K562 (cell line): ENCODE data around the gene HNRNPA3. TPM values are rescaled to one million over a fixed set of nuclear protein-coding genes. Genes with fewer than 3 reads are reported as not detected.
A peak's percentile ranks its signal among the peaks of the same experiment; 100 is the strongest.

Experiments
- EHMT2 ChIP-seq: fragments of 450-650 bp; IDR thresholded peaks from 2 replicates; pipeline ENCODE4 v1.6.1; 2018; ENCODE audit warnings: antibody characterized with exemption
- FOXK2 ChIP-seq, 2 experiments: fragments of 450-650 bp; IDR thresholded peaks in 1 of 2; conservative IDR thresholded peaks in 1 of 2; 2 replicates each; pipeline ENCODE4 v1.6.1; 2016; ENCODE audit warnings: low read depth in 2 of 2, mild to moderate bottlenecking in 1 of 2
- GTF2F1 ChIP-seq: IDR thresholded peaks from 2 replicates; pipeline ENCODE4 v1.6.1; 2011; ENCODE audit warnings: low read depth, low read length, improper control_type of control experiment
- MXI1 ChIP-seq: IDR thresholded peaks from 2 replicates; pipeline ENCODE4 v1.6.1; 2011; ENCODE audit warnings: low read depth, mild to moderate bottlenecking, improper control_type of control experiment, low read length
- NBN ChIP-seq: fragments of 450-650 bp; IDR thresholded peaks from 2 replicates; pipeline ENCODE4 v1.6.1; 2016; ENCODE audit warnings: low read depth, mild to moderate bottlenecking
- NCOR1 ChIP-seq: fragments of 450-650 bp; IDR thresholded peaks from 2 replicates; pipeline ENCODE4 v1.6.1; 2016; ENCODE audit warnings: mild to moderate bottlenecking, moderate library complexity
- OTX1 ChIP-seq: fragments of 450-650 bp; formaldehyde crosslinking; IDR thresholded peaks from 2 replicates; pipeline ENCODE4 v1.4.0; 2022; ENCODE audit warnings: mild to moderate bottlenecking
- PTBP1 ChIP-seq: fragments of 200-400 bp; formaldehyde crosslinking; IDR thresholded peaks from 2 replicates; pipeline ENCODE4 v1.6.1; 2017; ENCODE audit warnings: low read depth, low read length
- RB1 ChIP-seq: fragments of 450-650 bp; IDR thresholded peaks from 2 replicates; pipeline ENCODE4 v1.6.1; 2017; ENCODE audit warnings: low read depth, mild to moderate bottlenecking
- RBM39 ChIP-seq: fragments of 200-400 bp; formaldehyde crosslinking; optimal IDR thresholded peaks from 2 replicates; pipeline ENCODE3; 2018; ENCODE audit warnings: low read depth, low read length
- SMARCA4 ChIP-seq: fragments of 450-650 bp; IDR thresholded peaks from 2 replicates; pipeline ENCODE4 v1.6.1; 2016
- TOE1 ChIP-seq, 2 experiments: fragments of 450-650 bp in 1 of 2; sonication (generic) in 1 of 2; formaldehyde crosslinking in 1 of 2; IDR thresholded peaks; 2 replicates each; pipeline versions ENCODE4 v1.7.1 to v1.8.0; 2016 to 2022; ENCODE audit warnings: borderline replicate concordance in 2 of 2, mild to moderate bottlenecking in 2 of 2, antibody characterized with exemption in 1 of 2, inconsistent platforms in 1 of 2, low read depth in 1 of 2, missing genetic modification reagents in 1 of 2, moderate library complexity in 1 of 2
- ZBTB8A ChIP-seq: fragments of 450-650 bp; IDR thresholded peaks from 2 replicates; pipeline ENCODE4 v1.6.1; 2018; ENCODE audit warnings: mild to moderate bottlenecking, moderate library complexity; ENCODE audit not compliant: partially characterized antibody
- ZNF41 ChIP-seq: fragments of 250-450 bp; sonication (Bioruptor Pico); conservative IDR thresholded peaks from 2 replicates; pipeline ENCODE4 v1.4.0; 2020; ENCODE audit warnings: mild to moderate bottlenecking
- ZNF436 ChIP-seq: fragments of 250-450, 450-650 bp; sonication (Bioruptor Pico); formaldehyde crosslinking; IDR thresholded peaks from 2 replicates; pipeline ENCODE4 v1.7.0; 2020; ENCODE audit warnings: mild to moderate bottlenecking
- ZNF76 ChIP-seq: fragments of 250-450 bp; sonication (Bioruptor Pico); IDR thresholded peaks from 2 replicates; pipeline ENCODE4 v1.4.0; 2020; ENCODE audit warnings: mild to moderate bottlenecking, moderate library complexity, borderline replicate concordance
- polyA plus RNA-seq, 8 experiments: library from polyadenylated mRNA; depleted of rRNA in 4 of 8; stranded (reverse) in 5 of 8; unstranded in 3 of 8; fragments of >200 nt; fragmentation: Nextera tagmentation in 2 of 8; fragmentation: Illumina TruSeq in 1 of 8; extraction: Ambion mirVana in 2 of 8; extraction: Trizol in 1 of 8; gene quantifications; 2 replicates each; pipeline versions ENCODE4 v1.2.1 to v1.2.3, GENCODE V29; 2011 to 2014; ENCODE audit warnings: inconsistent platforms in 1 of 8, missing spikeins in 1 of 8
- total RNA-seq, 7 experiments: library from RNA; depleted of rRNA in 6 of 7; stranded (reverse); fragments of >200 nt in 6 of 7; fragmentation: Illumina TruSeq in 2 of 7; extraction: Trizol in 2 of 7; gene quantifications; 2 replicates each; pipeline versions ENCODE4 v1.2.1 to v1.2.3, GENCODE V29; 2011 to 2021; ENCODE audit warnings: low replicate concordance in 1 of 7
- TF ChIP-seq, protein P1 (sequence below): IDR thresholded peaks from 2 replicates; pipeline ENCODE4 v1.6.1; 2012; ENCODE audit warnings: low read depth, low read length, improper control_type of control experiment, borderline replicate concordance
- TF ChIP-seq, protein P2 (sequence below), 3 experiments: IDR thresholded peaks in 2 of 3; conservative IDR thresholded peaks in 1 of 3; 2 replicates each; pipeline ENCODE4 v1.5.1; 2011 to 2012; ENCODE audit warnings: low read length in 3 of 3, mild to moderate bottlenecking in 3 of 3, control low read depth in 2 of 3, improper control_type of control experiment in 1 of 3, inconsistent platforms in 1 of 3, low read depth in 1 of 3, mixed read lengths in 1 of 3, moderate library complexity in 1 of 3; ENCODE audit not compliant: insufficient read depth in 2 of 3
- TF ChIP-seq, protein P3 (sequence below): sonication (generic); formaldehyde crosslinking; IDR thresholded peaks from 2 replicates; pipeline ENCODE4 v1.8.0; 2023; ENCODE audit warnings: mild to moderate bottlenecking, missing genetic modification reagents
- TF ChIP-seq, protein P4 (sequence below), 2 experiments: IDR thresholded peaks; 2 replicates each; pipeline ENCODE4 v1.6.1; 2012; ENCODE audit warnings: improper control_type of control experiment in 2 of 2, low read depth in 2 of 2, low read length in 2 of 2, borderline replicate concordance in 1 of 2

HNRNPA3 gene
- total and polyA plus RNA-seq, 9 of the 15 experiments (the other 6 are each of a cell fraction or from before 2014, with no cell fraction given), result 72.8 to 428 (median 192) TPM

DNA sequence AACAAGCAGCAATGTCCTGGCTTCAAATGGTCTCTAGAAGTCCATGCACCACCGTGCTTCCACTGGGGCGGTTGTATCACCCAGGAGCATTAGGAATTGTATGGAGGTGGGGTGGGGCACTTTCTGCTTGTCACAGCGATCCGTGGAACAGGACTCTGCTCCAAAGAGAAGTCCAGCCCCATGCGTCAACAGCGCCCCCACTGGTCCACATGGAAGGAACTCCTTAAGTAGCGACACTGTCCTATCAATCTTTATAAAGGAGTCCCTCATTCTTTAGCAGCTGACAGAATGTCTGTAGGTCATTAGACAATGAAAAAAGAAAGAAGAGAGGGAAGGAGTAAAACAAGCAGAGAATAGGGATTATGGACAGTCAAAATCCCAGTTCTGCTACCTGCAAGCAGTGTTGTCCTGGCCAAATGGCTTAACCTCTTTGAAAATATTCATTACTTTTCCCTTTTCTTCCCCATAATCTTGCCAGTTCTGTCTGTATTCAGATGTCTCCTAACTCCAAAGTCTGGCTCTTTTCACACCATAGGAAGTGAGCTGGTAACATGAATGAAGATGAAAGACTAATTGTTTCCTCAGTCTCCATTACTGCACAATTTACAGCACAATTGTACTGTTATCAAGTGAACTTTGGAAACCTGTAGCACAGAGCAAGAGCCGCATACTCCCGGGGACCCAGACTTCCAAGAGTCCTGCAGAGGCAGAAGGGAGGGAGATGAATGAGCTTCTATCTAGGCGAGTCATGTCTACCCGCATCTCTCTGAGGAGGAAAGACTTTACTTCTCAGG lies 42.0 kb downstream of the HNRNPA3 start (continued):
- TF ChIP-seq, protein P1, sequence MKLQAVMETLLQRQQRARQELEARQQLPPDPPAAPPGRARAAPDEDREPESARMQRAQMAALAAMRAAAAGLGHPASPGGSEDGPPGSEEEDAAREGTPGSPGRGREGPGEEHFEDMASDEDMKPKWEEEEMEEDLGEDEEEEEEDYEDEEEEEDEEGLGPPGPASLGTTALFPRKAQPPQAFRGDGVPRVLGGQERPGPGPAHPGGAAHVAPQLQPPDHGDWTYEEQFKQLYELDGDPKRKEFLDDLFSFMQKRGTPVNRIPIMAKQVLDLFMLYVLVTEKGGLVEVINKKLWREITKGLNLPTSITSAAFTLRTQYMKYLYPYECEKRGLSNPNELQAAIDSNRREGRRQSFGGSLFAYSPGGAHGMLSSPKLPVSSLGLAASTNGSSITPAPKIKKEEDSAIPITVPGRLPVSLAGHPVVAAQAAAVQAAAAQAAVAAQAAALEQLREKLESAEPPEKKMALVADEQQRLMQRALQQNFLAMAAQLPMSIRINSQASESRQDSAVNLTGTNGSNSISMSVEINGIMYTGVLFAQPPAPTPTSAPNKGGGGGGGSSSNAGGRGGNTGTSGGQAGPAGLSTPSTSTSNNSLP, result peak; percentile 84; the same call in 1 of the 2 replicates
- TF ChIP-seq GTF2F1 (no peak), RBM39 (peak; percentile 24), FOXK2 (conservative IDR thresholded peaks at IDR 0.05 in 1 of 2, IDR thresholded peaks at IDR 0.05 in 1 of 2; ENCODE audit: low read depth in 2 of 2) (peak in 1 of 2 experiments; percentile 53; a peak in 1 of 4 replicates), NCOR1 (peak; percentile 44), RB1 (peak; percentile 40; the same call in 1 of the 2 replicates), NBN (peak; percentile 71; the same call in 1 of the 2 replicates), EHMT2 (peak; percentile 46; the same call in 1 of the 2 replicates), ZNF76 (CRISPR knock-in tag) (no peak), SMARCA4 (peak; percentile 58), MXI1 (no peak), TOE1 (IDR thresholded peaks at IDR 0.05; ENCODE audit: borderline replicate concordance) (0 out of 2 replicates have a peak, but pooled peaks have one; percentile 26), TOE1 (CRISPR knock-in tag; IDR thresholded peaks at IDR 0.05; ENCODE audit: borderline replicate concordance, low read depth) (no peak), OTX1 (peak; percentile 8; the same call in 1 of the 2 replicates), PTBP1 (no peak), ZNF41 (CRISPR knock-in tag) (no peak), ZNF436 (CRISPR knock-in tag) (no peak), ZBTB8A (no peak)
- TF ChIP-seq, protein P2, sequence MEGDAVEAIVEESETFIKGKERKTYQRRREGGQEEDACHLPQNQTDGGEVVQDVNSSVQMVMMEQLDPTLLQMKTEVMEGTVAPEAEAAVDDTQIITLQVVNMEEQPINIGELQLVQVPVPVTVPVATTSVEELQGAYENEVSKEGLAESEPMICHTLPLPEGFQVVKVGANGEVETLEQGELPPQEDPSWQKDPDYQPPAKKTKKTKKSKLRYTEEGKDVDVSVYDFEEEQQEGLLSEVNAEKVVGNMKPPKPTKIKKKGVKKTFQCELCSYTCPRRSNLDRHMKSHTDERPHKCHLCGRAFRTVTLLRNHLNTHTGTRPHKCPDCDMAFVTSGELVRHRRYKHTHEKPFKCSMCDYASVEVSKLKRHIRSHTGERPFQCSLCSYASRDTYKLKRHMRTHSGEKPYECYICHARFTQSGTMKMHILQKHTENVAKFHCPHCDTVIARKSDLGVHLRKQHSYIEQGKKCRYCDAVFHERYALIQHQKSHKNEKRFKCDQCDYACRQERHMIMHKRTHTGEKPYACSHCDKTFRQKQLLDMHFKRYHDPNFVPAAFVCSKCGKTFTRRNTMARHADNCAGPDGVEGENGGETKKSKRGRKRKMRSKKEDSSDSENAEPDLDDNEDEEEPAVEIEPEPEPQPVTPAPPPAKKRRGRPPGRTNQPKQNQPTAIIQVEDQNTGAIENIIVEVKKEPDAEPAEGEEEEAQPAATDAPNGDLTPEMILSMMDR (IDR thresholded peaks at IDR 0.05 in 2 of 3, conservative IDR thresholded peaks at IDR 0.05 in 1 of 3; ENCODE audit: insufficient read depth in 2 of 3, low read depth in 1 of 3, low read length in 3 of 3), result peak; percentile 88 to 98 (median 96)
- TF ChIP-seq, protein P3, sequence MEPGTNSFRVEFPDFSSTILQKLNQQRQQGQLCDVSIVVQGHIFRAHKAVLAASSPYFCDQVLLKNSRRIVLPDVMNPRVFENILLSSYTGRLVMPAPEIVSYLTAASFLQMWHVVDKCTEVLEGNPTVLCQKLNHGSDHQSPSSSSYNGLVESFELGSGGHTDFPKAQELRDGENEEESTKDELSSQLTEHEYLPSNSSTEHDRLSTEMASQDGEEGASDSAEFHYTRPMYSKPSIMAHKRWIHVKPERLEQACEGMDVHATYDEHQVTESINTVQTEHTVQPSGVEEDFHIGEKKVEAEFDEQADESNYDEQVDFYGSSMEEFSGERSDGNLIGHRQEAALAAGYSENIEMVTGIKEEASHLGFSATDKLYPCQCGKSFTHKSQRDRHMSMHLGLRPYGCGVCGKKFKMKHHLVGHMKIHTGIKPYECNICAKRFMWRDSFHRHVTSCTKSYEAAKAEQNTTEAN, result no peak
- TF ChIP-seq, protein P4, sequence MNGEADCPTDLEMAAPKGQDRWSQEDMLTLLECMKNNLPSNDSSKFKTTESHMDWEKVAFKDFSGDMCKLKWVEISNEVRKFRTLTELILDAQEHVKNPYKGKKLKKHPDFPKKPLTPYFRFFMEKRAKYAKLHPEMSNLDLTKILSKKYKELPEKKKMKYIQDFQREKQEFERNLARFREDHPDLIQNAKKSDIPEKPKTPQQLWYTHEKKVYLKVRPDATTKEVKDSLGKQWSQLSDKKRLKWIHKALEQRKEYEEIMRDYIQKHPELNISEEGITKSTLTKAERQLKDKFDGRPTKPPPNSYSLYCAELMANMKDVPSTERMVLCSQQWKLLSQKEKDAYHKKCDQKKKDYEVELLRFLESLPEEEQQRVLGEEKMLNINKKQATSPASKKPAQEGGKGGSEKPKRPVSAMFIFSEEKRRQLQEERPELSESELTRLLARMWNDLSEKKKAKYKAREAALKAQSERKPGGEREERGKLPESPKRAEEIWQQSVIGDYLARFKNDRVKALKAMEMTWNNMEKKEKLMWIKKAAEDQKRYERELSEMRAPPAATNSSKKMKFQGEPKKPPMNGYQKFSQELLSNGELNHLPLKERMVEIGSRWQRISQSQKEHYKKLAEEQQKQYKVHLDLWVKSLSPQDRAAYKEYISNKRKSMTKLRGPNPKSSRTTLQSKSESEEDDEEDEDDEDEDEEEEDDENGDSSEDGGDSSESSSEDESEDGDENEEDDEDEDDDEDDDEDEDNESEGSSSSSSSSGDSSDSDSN (IDR thresholded peaks at IDR 0.05; ENCODE audit: borderline replicate concordance in 1 of 2, low read depth in 2 of 2, low read length in 2 of 2), result peak; percentile 14 to 71; a peak in 2 of 4 replicates
